Activated CD4-positive, CD25-positive, alpha-beta regulatory T cell treated with anti-CD3 and anti-CD28 coated beads, Interleukin-2, amount 50 U/mL, for 24 hours (primary cell): Measurements from ENCODE around the gene ARSI.

Experiments used
- ATAC-seq, 2 donors: fragments of 150-1000 bp; cut with Tn5 transposase; one replicate each; pipeline ENCODE4 v1.10.0; 2021; ENCODE audit warnings: mild to moderate bottlenecking in 1 of 2, moderate library complexity in 1 of 2

The ARSI gene

DNA sequence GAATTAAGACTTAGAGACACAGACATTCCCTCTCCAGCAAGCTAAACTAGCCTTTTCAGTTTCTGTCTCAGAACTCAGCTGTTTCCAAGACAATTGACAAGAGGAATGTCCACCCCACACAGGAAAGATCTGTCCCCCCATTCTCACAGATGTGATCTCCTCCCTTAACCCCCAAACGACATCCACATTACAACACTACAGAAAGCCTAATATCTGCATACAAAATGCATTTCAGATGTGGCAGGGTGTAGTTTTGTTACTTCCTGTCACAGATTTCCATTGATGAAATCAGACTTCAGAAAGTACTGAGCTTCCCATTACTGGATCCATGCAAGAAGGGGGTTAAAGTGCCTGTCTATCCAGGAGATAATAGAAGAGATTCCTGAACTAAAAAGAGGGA, 2.9 kb upstream of the ARSI start:
- no peak for ATAC-seq

DNA sequence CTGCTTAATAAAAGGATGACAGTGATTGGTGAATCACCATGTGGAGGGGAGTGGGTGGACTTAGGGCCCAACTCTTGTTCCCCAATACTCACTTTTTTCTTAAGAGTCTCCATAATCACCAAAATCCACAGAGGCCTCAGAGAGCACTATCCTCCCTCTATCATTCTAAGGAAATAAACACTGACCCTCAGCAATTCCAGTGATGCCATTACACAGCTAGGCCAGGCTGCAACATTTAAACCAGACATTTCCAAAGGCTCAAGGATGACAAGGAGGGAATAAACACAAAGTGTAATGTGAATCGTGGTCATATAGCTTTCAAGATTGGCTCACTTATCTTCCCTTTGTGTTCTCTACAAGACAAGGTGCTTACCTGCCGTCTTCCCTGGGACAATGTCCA, 2.4 kb upstream of the ARSI start:
- ATAC-seq = no peak

DNA sequence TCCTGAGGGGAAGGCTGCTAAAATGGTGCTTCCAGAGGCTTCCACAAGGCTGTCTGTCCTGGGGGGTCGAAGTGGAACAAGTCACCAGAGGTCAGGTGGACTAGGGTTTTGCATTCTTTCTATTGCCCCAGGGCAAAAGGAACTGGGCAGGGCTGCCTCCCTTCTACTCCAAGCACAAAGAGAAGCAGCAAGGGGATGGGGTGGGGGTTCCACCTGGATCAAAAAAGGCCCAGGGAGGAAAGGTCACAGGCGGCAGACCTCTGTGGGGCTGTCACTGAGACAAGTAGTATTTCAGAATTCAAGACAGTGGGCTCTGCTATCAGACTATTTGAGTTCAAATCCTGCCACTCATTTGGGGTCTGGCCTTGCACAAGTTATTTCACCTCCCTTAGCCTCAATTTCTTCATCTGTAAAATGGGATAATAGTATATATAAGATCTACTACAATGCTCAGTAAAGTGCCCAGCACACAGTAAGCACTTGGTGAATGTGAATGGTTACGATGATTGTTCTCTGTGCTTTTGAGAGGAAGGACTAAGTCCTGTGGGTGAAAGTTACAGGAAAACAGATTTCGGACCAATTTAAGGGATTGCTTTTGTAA, 1.9 kb upstream of the ARSI start:
- no peak for ATAC-seq

DNA sequence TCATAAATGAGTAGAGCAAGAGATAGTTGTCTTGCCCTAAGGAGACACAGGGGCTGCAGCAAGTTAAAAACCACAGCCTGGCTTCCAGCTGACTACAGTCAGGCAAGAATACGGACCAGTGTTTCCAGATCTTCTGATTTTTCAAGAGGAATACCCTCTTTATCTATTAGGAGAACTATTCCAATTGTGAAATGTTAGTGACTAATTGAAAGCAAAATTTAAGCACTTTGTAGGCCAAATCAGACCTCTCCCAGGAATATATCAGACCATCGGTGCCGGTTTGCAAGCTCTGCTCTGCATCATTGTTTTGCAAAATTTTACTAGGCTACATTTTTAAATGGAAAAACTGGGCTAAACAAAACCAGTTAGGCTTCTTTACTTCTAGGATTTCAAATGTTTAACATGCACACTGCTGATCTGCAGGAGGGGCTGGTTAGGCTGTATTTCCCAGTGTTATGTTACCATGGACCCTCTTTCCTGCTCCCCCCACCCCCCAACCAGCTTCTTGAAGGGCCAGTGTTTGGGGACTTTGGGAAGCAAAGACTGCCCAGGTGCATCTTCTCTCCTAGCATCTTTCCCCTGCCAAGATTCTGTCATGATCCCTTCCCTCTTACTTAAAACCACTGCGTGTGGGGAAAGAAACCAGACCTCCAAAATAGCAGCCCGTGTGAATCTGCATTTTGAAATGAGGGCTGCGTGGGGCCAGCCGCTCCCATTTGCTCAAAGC, 1.1 kb upstream of the ARSI start:
- ATAC-seq = no peak

DNA sequence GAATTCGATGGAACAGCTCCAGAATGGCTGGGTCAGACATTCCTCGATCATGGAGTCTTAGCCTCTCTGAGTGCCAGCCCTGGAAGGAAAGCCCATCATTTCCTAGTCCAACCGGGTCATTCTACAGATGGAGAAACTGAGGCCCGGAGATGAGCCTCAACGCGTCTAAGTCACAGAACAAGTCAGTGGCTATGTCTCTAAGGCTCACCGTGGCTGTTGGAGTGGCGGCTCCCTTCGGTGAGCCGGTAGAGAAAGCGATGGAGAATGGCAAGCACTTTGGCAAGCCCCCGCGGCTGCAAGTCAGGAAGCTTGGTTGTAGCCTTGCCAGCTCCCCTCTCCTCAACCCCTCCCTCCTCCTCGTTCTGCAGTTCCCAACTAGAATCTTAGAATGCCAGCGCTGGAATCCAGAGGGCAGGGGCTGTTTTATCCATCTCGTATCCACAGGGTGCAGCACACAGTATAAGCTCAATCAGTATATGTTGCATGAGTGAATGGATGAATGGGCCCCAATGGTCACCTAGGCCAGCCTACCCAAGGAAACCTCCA, 438 bp upstream of the ARSI start:
- ATAC-seq = no peak

DNA sequence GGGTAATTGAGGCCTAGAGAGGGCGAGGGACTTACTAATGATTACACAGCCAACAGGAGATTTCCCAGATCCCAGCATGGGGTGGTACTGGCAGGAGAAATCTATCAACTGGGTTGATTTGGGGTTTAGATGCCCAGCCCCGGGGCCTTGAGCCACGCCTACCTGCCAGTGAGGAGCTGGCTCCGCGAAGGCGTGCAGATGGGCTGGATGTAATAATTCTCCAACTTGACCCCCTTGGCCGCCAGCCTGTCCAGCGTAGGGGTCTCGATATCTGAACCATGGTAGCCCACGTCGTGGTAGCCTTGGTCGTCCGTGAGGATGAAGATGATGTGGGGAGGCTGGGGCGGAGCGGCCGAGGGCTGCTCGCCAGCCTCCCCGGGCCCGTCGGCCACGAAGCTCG, 804 bp downstream of the ARSI start:
- ATAC-seq = no peak

DNA sequence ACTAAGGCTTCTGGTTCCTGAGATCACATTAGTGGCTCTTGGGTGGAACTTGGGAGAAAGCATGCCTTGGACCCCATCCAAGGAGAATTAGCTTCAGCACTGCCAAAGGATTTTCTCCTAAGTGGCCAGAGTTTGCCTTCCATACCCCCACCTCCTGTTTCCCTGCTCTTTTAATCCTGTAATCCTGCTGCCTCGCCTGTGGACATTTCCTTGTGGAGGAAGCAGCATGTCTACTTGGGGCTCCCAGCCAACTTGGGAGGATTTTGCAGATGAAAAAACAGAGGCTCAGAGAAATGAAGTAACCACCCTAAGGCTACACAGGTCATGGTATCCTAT, 1.6 kb downstream of the ARSI start:
- ATAC-seq = no peak

DNA sequence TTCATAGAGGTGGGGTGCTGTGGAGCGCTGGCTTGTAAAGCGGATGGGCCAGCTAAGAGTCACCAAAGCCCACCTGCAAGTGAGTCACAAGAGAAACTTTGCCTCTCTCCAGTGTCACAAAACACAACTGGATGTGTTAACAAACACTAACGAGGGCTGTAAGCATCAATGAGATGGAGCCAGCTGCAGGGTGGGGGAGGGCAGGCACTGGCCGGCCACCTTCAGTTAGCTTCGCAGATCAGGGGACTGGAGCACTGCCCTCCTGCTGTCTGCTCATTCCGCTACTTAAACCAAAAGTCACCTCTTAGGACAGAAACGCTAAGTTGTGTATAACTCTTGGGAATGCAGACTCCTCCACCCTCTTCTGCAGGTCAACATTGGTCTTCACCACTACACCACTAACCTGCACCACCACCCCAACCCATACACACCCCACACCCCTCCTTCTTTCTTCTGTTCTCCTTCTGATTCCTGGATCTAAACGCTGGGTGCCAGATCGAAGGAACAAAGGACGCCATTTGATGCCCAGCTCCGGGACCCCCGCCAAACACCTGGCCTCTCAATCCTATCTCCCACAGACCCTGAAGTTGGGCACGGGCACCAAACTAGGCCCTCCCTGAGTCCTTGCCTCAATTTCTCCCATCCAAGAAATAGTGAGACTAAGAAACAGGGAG, 2.1 kb downstream of the ARSI start:
- ATAC-seq = no peak

DNA sequence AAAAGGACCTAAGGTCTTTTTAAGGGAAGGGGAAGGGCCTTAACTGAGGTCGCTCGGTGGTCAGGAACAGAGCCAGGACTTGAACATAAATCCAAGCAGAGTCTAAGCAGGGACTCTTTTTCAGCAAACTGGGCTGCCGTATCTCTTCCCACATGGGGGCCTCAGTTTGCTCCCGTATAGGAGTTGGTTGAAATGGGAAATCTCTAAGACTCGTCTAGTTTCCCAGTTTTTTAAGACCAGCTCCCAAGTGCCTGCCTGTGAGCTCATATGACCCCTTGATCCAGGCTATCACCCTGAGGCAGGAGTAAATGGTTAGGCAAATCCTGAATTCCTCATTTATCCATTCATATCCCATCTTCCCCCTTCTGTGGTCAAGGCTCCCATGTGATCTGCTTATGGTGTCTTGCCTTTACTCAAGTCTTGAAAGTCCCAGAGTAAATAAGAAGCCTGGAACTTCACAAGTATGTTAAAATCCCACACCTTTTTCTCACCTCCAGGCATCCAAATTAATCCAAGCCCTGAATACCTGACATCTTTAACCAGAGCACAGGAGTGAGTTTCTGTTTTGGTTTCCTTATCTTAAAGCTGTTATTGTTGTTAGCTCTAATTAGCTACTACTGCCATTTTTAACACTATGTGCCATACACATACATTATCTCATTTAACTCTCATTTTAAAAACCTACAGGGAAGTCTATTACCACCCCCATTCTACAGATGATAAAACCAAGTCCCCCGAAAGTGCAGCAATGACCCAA, 3.0 kb downstream of the ARSI start:
- no peak for ATAC-seq

DNA sequence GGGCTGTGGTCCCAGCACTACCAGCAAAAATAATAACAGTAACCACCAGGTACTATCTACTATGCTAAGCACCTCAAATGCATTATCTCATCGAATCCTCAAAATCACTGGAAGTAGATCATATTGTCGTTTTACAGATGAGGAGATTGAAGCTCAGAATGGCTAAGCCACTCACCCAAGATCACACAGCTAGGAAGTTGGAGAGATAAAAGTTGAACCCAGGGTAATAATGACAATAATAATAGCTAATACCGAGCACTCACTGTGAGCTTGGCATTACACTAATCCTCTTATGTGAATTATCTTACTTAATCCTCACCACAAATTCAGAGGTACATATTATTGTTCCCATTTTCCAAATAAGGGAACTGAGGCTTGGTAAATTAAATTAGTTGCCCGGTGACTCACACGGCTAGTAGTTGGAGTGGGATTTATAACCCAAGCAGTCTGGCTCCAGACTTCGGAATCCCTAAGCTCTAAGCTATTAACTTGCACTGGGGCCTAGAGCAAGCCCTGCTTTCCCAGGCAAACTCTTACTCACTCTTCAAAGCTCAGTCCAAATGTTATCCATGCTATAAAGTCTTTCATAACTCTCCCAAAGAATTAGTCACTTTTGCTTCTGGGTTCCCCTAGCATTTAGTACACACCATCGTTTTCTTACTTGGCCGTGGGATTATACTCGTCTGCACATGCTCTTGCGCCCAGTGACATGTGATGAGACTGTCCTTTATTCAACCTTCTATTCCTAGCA, 3.8 kb downstream of the ARSI start:
- ATAC-seq = no peak

DNA sequence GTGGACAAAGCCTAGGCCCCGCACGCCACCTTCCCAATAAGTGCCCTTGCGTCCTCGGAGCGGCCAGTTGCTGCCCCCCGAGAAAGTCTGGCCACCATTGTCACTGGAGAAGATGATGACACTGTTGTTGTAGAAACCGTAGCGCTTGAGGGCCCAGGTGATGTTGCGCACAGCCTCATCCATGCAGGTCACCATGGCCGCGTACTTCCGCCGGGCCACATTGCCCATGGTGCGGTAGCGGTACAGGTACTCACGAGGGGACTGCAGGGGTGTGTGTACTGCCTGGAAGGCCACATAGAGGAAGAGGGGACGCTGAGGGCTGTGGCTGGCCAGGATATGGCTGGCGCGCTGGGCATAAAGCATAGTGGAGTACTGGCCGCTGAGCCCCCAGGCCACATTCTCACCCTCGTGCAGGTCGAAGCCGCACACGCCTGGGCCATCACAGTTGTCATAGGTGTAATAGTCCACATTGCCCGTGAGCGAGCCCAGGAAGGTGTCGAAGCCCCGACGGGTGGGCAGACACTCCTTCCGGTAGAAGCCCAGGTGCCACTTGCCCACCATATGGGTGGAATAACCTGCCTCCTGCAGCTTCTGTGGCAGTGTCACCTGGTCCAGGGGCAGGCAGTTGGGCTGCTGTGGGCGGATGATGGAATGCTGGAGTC, 4.6 kb downstream of the ARSI start:
- ATAC-seq = no peak

DNA sequence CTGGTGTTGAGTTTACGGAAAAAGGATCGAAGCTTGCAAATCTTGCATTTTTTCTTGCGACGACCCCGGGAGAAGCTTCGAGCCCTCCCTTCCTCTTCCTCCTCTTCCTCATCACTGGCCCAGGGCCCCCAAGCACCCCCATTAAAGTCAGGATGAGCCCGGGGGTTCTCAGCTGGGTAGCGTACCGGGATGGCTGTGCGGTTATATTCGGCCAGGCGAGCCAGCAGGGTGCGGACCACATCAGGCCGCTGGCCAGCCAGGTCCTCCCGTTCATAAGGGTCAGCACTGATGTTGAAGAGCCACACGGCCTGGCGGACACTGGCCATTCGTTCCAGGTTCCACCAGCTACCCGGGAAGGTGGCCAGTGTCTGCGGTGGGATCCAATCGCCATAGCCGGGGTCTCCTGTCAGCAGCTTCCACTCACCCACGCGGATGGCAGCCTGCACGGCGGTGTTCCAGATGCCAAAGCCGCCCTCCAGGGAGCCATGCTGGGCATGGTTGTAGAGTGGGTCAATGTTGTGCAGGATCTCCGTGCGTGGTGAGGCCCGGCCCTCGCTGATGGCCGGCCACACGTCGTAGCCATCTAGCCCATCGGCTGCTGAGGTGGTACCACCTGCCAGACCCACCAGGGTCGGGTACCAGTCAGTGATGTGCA, 5.3 kb downstream of the ARSI start:
- ATAC-seq = no peak

DNA sequence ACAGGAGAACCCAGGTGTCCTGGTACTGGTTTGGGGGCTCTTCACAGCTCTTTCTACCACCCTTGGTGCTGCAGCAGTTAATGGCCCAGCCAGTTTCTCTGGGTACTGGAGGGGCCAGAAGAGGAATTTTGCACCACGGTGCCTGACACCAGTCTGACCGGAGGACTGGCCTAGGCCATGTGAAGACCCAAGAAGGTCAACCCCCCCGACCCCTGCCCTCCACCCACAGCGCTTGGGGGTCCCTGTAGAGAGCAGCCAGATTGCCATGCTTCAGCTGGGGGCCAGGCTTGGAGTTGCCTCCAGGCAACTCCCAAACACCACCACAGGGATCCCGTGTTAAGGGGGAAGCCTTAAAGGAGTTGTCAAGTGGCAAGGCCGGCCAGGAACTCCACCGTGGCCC, 6.2 kb downstream of the ARSI start:
- ATAC-seq = no peak

DNA sequence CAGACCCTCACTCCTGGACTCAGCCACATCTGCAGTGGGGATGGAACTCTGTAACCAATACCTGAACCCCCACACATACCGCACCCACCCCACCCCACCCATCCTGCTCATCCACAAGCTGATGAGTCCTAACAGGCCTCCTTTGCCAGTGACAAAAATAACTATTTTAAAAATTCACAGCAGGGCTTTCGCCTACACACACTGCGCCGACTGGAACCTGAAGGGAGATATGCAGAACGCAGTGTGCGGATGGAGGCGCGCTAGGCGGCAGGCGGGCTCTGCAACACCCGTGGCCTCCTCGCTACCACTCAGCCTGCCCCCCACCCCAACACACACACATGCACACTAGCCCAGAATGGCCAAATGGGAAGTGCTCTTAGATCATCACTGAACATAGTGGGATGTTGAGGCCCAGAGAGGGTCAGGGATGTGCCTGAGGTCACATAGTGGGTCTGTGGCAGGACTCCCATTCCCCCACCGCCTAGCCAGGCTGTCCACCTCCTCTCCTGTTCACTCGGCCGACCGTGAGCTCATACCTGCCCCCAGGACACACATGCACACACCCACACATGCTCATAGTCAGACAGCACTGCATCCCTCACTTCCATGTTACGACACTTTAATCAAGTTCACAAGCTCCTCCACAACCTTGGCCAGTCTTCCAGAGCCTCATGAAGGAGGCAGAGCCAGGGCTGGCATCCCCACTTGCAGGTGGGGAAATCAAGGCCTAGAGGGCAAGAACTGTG, 6.8 kb downstream of the ARSI start:
- ATAC-seq = no peak

DNA sequence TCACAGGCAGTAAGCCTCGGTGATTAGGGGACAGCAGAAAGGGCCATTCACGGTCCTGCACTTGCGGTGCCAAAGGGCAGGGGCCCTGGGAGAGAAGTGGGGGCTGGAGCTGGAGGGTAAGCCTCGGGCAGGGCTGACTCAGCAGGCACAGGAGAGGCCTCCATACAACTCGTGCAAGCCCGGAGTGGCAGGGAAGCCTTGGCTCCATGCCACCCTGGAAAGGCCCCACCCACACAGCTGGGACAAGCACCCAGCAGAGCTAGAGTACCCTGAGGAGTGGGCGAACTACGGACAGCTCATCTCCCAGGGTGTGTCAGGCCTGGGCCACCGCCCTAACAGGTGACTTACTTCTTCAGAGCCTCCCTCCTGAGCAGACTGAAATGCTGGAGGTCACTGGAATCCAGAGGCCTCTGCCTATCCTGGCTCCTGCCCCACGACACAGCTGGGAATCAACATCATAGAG, 7.5 kb downstream of the ARSI start:
- no peak for ATAC-seq

DNA sequence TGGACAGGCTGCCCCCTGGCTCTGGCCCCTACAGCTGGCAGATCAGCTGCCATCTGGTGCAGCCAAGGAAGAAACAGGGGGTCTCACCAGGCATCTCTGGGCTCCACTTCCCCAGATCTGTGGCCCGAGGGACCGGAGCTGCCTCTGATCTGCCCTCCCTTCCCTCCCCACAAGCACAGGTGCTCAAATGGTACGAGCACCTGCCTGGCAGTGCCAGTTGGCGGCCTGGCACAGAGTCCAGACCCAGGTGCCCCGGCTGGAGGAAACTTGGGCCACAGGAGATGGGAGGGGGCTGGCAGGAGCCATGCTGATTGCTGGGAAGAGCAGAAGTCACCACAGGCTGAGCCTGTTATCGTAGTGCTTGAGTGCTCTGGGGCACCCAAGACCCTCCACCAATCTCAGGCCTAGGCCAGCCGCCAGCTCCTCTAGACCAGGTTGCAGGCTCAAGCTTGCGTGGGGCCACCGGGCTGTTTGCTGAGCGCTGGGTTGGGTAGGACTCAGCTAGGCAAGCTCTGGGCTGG, 8.1 kb downstream of the ARSI start:
- ATAC-seq = no peak

DNA sequence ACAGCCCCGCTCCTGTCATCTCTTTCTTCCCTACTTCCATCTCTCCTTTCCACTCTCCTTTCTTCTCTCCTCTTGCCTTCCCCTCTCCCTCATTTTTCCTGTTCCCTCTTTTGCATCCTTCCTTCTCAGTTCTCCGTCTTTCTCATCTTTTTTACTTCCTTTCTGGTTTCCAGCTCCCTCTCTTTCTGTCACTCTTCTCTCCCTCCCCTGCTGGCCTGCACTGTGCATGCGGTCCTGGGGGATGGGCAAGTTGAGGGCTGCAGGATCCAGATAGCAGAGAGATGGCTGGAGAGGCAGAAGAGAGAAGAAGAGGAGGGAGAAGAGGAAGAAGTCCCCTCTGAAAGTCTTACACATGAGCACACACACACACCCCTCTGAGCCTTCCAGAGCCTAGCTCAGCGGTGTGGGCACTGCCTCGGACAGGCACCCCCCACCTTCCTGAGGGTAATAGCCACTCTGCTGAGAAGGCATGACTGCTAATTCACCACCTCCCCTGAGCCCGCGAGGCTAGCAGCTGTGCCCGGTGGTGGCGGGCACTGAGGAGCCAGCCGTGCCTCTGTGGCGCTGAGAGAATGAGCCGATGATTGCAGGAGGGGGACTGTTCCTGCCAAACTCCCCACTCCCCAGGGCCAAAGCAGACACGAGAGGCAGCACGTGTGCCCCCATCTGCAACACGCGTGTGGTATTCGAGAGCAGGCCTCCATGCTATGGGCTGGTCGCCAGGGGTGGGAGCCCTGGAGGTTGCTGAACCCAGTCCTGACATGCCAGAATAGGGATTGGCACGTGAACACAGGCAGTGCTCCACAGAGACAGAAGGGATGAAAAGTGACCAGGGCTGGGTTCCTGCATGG, 9.4 kb downstream of the ARSI start:
- no peak for ATAC-seq

DNA sequence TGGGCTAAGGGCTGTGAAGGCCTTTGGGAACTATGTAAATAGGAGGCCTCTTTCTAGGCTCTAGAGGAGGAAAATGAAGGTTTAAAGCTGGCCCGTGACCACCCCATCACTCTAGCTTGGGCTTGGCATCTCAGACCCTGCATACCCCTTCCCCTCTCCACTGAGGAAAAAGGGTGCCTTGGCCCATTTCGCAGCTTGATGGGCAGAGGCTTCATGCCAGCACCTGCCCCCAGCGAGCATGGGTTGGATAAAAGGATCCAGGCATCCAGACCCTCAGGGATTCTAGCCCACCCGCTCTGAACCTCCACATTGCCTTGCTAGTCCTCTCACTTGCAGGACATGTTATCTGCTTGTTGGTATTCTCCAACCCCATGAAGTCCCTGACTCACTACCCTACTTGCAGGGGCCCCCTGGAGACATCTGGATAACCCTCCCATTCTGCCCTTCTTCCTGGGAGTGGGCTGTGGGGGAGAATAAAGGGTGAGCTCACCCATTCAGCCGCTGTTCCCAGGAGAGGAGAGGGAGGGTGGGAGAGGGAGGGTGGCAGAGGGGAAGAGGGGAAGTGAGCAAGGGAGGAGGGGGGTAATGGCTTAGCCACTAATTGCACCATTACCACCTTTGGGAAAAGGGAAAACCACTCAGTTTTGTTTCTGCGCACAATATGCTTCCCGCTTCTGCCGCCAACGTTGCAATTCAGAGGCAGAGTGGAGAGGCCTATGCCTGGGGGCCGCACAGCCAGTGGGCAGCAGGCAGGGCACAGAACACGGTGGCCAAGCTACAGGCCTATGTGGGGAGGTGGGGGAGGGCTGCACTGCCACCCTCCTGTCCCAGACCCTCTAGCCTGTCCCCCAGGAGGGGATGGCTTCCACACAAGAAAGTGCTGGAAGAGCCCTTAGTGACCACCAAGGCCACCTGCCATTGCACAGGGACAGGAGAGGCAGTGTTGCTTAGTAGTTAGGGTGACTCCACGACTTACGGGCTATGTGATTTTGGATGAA, 11.0 kb downstream of the ARSI start:
- no peak for ATAC-seq
